ENCODE results near the gene BPIFB6.

Gene BPIFB6

GRCh38 chr20:33002087-33002808, 29.2 kb upstream of the BPIFB6 start:
- no peak for DNase-seq

GRCh38 chr20:33004141-33004751, 27.2 kb upstream of the BPIFB6 start, which contains the start of gene SUN5:
TSS of gene SUN5 (minus strand) at chr20:33004433. CDS start at chr20:33004340, 93 bp downstream.
- no peak for DNase-seq

DNA sequence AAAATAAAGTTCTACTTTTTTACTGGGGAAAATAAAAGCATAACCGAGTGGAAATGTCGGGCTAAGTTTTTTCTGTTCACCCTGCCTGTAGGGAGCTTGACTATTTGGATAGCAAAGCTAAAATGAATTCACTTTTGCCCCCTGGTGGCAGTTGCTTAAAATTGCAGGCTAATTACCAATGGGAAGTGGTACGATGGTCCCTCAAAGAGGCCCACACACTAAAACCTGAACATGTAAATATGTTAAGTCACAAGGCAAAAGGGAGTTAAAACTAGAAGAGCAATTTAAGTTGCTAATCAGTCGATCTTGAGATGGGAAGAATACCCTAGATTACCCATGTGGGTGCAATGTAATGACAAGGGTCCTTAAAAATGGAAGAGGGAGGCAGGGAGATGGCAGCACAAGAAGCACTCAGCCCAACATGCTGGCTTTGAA, 26.3 kb upstream of the BPIFB6 start:
- DNase-seq, result no peak

DNA sequence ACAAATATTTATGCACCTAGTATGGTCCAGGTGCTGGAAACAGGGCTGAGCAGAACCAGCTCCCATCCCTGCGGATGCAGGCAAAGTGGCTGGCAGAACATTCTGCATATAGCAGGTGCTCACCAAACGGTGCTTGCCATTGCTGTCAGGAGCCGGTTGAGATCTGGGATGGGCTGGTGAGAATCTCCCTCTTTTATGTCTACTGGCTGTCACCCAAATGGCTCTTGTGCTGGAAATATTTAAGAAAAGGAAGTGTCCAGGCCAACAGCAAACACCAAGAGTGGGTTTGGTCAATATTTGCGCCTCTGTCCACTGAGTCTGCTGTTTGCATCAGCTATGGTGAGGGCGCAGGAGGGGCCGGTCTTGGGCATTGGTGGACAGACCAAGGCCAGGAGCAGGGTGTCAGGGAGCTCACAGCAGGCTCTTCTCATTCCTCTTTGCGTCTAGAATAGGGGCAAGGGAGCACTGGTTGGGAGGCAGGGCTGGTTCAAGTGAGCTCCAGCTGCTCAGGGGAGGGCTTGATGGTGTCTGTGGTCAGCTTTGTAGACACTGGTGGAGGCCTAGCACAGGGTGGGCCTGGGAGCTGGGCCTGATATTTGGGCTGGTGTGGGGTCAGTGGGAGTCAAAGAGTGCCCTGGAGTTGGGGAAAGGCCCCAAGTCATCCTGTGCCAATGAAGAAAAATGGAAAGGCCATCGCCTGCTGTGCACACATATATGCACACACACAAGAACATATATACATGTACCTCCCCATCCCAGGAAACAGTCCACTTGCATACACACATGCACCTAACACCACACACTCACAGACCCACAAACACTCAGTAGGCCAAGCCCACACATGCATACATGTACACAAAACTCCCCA, 25.3 kb upstream of the BPIFB6 start:
- no peak for DNase-seq

DNA sequence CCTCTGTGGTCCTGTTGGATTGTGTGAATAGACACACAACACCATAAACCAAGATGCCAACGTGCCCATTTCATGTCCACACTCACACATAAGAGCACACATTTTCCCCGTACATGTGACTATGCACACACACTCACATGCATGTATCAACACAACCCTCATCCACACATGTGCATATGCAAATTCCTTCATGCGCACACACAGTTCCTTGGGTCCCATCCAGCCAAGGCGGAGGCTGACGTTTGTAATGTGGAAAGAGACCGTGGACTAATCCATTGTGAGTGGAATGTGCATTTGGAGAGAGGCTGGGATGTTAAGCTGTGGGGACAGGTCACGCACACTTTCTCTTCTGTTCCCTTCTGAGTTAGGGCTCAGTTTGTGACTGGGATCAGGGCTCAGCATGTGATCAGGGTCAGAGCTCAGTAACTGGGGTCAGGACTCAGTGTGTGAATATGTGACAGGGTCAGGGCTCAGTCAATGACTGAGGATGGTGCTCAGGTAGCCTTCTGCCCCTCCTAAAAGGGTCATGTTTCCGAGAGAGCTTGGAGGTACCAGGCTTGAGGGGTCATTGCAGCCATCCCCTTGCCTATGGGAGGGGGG, 24.6 kb upstream of the BPIFB6 start:
- no peak for DNase-seq

- DNase-seq, result no peak
These were observed 23.8 kb upstream of the BPIFB6 start, which contains the start of gene BPIFB2 for GRCh38 chr20:33007376-33008335. TSS of gene BPIFB2 (plus strand) at chr20:33007704. CDS start at chr20:33008575, 871 bp downstream.

GRCh38 chr20:33008336-33009213, 22.9 kb upstream of the BPIFB6 start:
- DNase-seq, result no peak

DNA sequence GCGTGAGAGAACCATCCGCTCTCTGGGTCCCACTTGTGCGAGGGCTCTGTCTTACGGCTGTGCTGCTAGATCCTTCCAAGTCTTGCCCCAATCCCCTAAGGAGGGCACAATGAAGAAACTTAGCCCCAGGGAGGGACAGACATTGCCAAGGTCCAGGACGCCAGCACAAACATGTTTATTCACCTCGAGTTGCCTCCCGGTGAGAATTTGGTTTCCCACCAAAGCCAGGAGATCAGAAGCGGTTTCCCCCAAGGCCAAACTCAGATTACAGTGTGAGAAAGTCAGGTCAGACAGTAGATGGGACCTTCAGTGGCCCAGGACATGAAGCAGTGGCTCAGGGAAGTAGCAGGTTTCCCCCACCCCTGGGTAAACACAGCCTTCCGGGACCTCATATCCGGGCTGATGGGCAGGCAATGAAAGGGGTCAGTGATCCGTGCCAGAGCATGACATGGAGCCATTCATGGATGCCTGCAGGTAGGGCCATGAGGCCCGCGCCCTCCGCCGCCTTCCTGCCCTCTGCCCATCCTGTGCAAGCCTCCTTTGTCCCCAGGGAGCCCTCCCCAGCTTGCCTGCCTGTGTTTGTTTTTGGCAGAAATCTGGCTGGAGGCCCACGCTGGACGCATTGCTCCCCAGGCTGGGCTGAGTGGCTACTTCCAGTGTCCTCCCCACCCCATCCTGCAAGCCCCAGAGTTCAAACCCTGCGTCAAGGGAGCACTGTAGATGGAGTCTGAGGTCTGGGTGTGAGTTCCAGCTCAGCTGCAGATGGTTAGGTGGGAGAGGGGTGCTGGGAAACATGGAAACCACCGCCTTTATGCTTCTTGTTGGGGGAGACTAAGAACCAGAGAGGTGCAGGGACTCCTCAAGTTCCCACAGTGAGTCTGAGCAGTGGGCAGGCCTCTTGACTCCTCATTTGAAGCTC, 22.0 kb upstream of the BPIFB6 start:
- no peak for DNase-seq

GRCh38 chr20:33010133-33010504, 21.3 kb upstream of the BPIFB6 start:
- no peak for DNase-seq

DNA sequence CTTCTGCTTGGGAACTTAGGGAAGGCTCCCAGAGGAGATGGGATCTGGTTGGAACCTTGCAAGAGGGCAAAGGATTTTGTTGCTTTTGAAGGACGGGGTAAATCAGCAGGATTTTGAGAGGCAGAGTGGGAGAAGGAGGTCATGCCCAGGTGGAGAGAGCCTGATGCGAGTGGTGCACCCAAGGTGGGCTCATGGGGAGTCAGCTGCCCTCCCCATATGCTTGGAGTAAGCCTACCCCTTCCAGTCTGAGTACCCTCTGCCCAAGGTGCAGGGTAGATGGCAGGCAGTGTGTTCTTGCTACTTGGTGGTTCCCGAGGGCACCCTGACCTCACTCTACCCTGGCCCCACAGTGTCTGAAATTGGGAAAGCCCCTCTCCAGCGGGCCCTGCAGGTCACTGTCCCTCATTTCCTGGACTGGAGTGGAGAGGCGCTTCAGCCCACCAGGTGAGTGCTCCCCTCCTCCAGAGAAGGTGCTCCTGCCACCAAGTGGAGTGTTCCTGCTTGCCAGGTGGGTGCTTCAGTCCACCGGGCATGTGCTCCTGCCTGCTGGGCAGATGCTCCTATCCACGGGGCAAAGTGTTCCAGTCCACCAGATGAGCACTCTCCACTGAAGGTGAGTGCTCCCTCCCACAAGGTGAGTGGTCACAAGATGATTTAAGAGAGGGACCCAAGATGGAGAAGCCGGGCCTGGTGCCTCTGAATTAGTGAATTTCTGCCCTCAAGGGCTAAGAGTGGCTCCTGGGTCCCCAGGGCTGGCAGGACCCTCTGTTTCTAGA, 20.6 kb upstream of the BPIFB6 start:
- DNase-seq, result no peak

GRCh38 chr20:33012327-33013189, 18.9 kb upstream of the BPIFB6 start:
- DNase-seq, result no peak

GRCh38 chr20:33013701-33014326, 17.6 kb upstream of the BPIFB6 start:
- DNase-seq, result no peak

DNA sequence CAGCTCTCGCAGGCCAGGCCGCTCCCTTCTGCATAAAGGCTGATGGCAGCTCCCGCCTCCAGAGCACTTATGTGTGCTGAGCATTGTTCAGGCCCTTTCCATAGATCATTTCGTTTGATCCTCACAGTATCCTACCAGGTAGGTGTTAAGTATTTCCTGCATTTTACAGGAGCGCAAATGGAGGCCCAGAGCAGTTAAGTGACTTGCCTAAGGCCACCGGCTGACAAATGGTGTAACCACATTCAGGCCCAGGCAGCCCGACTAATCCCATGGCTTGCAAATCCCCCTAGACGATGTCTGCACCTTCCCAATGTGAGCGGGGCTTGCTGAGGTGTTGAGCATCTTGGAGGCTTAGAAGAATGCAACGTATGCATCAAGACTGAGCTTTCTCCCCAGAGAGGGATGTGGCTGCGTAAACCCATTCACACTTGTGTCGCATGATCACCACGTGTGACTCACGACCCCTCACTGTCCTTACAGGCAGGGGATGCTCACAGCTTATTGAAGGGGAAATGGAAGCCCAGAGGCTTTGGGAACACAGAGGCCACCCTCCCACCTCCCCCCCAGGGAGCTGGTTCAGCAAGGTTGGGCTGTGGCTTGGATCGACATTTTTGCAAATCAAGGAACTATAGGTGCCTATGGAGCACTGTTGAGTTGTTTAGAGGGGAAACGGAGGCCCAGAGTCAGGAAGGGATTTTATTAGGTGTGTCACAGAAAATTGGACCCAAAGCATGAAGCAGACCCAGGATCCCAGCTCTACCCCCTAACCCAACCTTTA, 16.9 kb upstream of the BPIFB6 start:
- no peak for DNase-seq

DNA sequence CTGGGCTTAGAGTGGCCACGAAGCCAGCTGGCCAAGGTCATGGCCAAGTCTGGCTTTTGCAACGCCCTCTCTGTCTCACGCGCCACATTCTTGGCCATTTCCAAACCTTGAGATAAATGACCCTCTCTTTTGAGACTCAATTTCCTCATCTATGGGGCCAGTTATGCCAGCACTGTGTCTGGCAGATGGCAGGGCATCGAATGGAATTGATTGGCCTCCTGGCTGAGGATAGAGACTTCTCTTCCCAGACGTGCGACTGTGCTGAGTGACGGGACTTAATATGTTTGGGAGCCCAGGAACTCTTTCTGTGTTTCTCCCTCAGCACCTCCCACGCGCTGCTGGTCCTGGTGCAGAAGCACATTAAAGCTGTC, 16.3 kb upstream of the BPIFB6 start:
- no peak for DNase-seq

DNA sequence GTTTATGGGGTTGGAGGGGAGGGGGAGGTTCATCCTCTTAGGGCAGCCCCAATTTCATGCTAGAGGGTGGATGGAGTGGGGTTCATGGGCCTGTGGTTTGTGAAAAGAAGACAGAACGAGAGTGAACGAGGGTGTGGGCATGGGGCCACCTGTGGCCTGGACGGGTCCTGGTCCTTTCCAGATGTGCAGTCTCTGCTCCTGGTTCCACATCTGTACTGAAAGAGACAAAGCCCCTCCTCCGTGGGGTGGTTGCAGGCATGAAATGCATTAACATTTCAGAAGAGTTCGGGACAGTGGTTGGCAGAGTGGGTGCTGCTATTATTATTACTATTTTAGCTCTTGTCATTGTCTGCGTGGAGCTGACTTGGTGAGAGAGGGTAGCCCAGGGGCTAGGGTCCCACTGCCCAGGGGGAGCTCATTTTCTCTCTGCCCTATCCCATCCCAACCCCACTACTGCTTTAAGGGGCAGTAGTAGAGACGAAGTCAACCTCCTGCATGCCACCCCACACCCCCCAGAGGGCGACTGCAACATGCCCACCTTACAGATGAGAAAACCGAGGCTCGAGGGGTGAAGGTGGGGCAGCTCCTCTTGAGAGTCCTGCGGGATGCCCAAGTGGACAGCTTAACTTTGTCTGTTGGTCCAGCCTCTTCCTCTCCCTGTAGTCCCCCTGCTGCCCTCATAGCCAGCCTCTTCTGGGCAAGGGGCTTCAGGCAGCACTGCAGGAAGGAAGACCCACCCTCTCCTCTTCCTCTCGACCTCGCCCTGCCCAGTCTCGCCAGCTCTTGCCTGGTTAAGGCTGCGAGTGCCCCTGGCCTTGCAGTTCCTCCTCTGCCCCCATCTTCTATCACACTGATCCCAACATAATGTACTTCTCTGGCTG, 15.5 kb upstream of the BPIFB6 start:
- DNase-seq, result no peak

Data from SW 1271 (cell line).